ENCODE results near the gene PLN.

Gene PLN

DNA sequence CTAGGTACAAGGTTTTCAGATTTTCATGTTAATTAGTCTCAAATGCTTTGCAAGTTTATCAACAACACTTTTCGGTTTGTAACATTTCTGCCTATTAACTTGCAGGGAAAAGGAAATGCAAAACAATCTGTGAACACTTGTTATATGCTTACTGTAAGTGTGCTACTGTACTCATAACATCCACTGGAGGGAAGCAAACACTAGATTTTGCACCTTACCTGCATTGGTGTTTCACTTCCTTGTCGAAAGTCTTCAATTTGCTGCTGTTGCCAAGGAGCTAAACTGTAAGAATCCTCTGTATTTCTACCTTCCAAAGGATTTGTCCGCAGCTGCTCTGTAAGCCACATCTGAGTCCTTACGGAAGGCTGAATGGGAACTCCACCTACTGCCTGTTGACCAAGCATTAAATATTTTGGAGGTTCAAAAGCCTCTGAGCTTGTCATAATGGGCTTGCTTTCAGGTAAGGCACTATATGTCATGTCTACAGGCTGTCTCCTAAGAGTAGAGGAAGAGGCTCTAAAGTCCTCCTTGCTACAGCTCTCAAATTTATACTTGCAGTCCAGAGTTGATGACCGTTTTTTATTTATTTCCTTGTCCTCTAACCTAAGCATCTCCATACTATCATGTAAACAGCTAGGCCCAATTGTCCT, 17.3 kb downstream of the PLN start:
- peak; percentile 98 for FAIRE-seq
- peak; percentile 9 for DNase-seq (ENCODE audit: insufficient read length)
- TF ChIP-seq TAF1 (IDR thresholded peaks at IDR 0.05; ENCODE audit: borderline replicate concordance, low read depth, low read length) (no peak), POLR2A (IDR thresholded peaks at IDR 0.05; ENCODE audit: low read depth, low read length) (no peak), POLR2AphosphoS5 (IDR thresholded peaks at IDR 0.05; ENCODE audit: low read depth, low read length) (no peak)

DNA sequence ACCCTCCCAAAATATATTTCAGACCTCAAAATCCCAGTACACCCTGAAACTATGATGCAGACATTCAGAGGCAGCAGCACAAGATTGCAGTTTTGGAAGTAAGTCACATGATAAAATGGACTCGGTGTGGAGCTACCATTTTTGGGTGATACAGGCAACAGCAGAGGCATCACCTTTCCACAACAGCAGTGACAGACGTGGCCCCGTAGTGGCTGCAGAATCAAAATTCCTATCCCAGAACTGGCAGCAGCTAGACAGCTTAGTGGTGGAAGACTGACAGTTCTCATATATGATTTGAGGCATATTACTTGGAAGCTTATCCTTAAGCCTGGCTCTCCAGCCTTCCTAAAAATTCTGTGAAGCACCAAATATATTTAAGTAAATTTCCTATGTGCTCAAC, 19.9 kb downstream of the PLN start:
- DNase-seq (ENCODE audit: insufficient read length) = no peak
- TF ChIP-seq TAF1 (IDR thresholded peaks at IDR 0.05; ENCODE audit: borderline replicate concordance, low read depth, low read length) (no peak), POLR2A (IDR thresholded peaks at IDR 0.05; ENCODE audit: low read depth, low read length) (no peak), POLR2AphosphoS5 (IDR thresholded peaks at IDR 0.05; ENCODE audit: low read depth, low read length) (no peak)
- no peak for FAIRE-seq

DNA sequence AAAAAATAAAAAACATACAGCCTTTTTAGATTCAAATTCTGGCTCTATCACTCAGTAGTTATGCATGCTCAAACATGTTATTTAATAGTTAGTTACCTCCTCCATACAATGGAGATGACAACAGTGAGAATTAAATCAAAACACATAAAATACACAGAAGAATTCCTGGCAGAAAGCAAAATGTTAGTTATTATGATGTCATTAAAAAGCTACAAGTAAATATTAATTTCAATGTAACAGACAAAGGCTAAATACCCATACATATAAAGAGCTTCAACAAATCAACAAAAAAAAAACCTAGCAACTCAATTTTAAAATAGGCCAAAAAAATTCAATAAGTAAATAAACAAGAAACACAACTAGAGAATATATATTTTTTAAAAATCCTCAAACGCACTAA, 21.4 kb downstream of the PLN start:
- DNase-seq (ENCODE audit: insufficient read length) (no peak), FAIRE-seq (no peak)
- TF ChIP-seq POLR2A (IDR thresholded peaks at IDR 0.05; ENCODE audit: low read depth, low read length) = no peak
- TF ChIP-seq POLR2AphosphoS5 (IDR thresholded peaks at IDR 0.05; ENCODE audit: low read depth, low read length) = no peak
- TF ChIP-seq TAF1 (IDR thresholded peaks at IDR 0.05; ENCODE audit: borderline replicate concordance, low read depth, low read length) = no peak

DNA sequence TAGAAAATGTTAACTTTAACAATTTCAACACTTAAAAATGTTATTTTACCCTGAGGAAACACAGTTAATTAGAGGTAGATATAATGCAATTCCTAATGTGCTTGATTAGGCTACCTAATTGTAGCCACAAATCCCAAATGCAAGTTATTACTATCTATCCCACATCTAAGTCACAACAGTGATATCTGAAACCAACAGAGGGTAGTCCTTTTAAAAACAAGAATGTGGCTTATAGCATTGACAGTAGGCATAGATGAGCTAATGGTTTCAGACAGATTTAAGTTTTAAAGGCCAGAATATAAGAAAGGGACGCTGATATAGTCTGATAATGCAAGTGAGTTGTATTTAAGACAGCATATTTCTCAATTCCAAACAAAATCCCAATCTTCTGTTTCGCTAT, 23.0 kb downstream of the PLN start:
- DNase-seq (ENCODE audit: insufficient read length) = no peak
- TF ChIP-seq TAF1 (IDR thresholded peaks at IDR 0.05; ENCODE audit: borderline replicate concordance, low read depth, low read length) = no peak
- TF ChIP-seq POLR2A (IDR thresholded peaks at IDR 0.05; ENCODE audit: low read depth, low read length) = no peak
- no peak for TF ChIP-seq POLR2AphosphoS5 (IDR thresholded peaks at IDR 0.05; ENCODE audit: low read depth, low read length)
- peak; percentile 33 for FAIRE-seq

DNA sequence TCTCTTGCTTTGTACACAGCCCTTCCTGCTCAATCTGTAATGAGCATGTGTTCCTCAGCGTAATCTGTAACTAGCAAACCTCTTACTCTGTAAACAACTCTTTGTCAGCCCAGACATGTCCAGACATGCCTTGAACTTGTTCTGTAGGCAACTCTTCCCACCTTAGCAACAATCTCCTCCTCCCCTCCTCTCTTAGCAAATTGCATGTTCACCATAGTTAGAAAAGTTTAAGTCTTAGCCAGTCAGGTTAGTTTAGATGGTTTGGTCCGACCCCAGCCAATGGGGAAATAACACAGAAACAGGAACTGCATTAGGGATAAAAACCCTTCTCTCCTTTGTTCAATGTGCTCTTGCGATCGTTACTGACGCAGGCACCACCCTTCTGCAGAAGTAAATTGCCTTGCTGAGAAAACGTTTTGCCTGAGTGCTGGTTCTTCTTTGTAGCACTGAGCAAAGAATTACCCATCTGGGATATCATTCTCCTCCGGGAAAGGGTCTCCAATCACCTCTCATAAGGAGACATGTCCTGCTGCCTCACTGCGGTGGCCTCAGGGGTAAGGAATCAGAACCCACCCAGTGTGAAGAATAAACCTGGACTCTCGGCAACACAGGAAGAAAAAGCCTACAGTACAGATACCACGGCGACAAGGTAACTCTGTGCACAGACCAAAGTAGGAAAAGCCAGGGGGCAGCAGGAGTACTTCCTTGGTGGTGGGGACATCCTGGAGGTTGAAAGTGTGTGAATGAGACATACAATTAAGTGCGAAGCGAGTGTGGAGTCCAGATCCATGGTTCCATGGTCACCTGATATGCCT, 26.2 kb downstream of the PLN start:
- no peak for DNase-seq (ENCODE audit: insufficient read length)
- TF ChIP-seq POLR2AphosphoS5 (IDR thresholded peaks at IDR 0.05; ENCODE audit: low read depth, low read length) (no peak), POLR2A (IDR thresholded peaks at IDR 0.05; ENCODE audit: low read depth, low read length) (no peak)
- peak; percentile 9 for FAIRE-seq

DNA sequence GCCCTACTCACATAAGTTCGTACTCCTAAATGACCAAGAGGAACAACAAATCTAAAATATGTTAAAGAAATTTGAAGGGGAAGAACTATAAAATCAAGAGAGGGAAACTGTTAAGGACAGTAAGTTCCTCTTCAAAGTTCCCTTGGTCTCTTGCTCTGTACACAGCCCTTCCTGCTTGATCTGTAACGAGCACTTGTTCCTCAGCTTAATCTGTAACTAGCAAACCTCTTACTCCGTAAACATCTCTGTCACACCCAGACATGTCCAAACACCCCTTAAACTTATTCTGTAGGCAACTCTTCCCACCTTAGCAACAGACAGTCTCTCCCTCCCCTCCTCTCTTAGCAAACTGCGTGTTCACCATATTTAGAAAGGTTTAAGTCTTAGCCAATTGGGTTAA, 29.9 kb downstream of the PLN start:
- TF ChIP-seq POLR2AphosphoS5 (IDR thresholded peaks at IDR 0.05; ENCODE audit: low read depth, low read length) (no peak), POLR2A (IDR thresholded peaks at IDR 0.05; ENCODE audit: low read depth, low read length) (no peak), TAF1 (IDR thresholded peaks at IDR 0.05; ENCODE audit: borderline replicate concordance, low read depth, low read length) (no peak)
- no peak for DNase-seq (ENCODE audit: insufficient read length)
- FAIRE-seq = no peak

DNA sequence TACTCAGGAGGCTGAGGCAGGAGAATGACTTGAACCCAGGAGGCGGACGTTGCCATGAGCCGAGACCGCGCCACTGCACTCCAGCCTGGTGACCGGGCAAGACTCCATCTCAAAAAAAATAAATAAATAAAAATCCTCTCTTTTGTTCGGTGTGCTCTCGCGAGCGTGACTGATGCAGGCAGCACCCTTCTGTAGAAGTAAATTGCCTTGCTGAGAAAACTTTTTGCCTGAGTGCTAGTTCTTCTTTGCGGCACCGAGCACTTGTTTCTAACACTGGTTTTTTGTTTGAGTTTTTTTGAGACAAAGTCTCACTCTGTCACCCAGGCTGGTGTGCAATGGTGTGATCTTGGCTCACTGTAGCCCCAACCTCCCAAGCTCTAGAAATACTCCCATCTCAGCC, 30.5 kb downstream of the PLN start:
- DNase-seq (ENCODE audit: insufficient read length) (no peak), FAIRE-seq (no peak)
- no peak for TF ChIP-seq POLR2AphosphoS5 (IDR thresholded peaks at IDR 0.05; ENCODE audit: low read depth, low read length)
- no peak for TF ChIP-seq POLR2A (IDR thresholded peaks at IDR 0.05; ENCODE audit: low read depth, low read length)
- no peak for TF ChIP-seq TAF1 (IDR thresholded peaks at IDR 0.05; ENCODE audit: borderline replicate concordance, low read depth, low read length)

DNA sequence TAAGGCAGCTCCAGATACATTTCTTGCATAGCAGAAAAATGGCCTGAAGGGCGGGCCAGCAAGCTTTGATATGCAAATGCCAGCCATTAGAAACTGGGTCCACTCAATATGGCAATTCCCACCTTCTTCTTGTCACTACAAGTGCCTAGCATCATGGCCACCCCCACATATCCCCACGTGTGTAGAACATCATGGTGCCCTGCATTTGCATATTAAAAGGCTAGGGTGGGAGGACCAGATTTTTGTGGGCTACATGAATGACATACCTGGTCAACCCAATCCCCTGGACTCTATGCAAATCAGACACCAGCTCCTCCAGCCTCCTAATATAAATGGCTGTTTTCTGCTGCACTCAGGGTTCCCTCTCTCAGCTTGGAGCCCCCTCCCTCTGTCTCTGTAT, 31.7 kb downstream of the PLN start:
- FAIRE-seq = no peak
- TF ChIP-seq TAF1 (IDR thresholded peaks at IDR 0.05; ENCODE audit: borderline replicate concordance, low read depth, low read length) (no peak), POLR2A (IDR thresholded peaks at IDR 0.05; ENCODE audit: low read depth, low read length) (no peak), POLR2AphosphoS5 (IDR thresholded peaks at IDR 0.05; ENCODE audit: low read depth, low read length) (no peak)
- DNase-seq (ENCODE audit: insufficient read length) = no peak

DNA sequence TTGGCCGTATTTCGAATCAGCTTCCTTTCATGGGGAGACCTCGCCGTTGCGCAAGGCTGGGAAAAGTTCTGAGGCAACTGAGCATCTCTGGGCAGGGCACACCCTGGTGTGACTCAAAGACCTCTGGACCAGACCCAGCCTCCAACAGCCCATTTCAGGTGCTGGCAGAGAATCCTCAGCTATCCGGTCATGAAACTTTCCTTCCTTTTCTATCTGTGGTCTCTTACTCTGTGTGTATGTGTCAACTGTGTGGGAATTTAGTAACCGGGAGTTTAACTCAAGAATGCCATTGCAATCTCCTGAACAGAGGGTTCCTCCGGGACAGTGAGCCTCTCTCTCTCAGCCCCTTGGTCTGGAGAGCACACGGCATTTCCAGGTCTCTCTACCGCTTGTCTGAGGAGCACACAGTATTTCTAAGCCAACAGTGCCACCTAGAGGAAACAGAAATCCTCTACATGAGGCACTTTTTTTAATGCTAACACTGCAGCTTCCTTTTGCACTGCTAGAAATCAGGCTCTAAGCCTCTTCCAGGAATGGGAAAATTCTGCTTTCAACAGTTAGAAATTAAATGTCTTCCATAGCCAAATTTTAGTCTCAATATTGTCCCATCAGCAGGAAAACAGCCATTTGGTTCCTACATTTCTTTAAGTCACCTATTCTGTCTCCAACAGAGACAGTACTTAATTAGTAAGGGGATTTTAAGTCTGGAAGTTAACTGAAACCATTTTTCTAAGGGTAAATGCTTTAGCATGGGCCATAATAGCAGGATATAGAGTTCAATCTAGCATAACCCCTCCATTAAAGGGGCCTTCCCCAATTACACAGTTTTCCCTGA, 32.7 kb downstream of the PLN start:
- DNase-seq (ENCODE audit: insufficient read length) = peak; percentile 7
- no peak for FAIRE-seq
- TF ChIP-seq POLR2AphosphoS5 (IDR thresholded peaks at IDR 0.05; ENCODE audit: low read depth, low read length) = no peak
- no peak for TF ChIP-seq POLR2A (IDR thresholded peaks at IDR 0.05; ENCODE audit: low read depth, low read length)

DNA sequence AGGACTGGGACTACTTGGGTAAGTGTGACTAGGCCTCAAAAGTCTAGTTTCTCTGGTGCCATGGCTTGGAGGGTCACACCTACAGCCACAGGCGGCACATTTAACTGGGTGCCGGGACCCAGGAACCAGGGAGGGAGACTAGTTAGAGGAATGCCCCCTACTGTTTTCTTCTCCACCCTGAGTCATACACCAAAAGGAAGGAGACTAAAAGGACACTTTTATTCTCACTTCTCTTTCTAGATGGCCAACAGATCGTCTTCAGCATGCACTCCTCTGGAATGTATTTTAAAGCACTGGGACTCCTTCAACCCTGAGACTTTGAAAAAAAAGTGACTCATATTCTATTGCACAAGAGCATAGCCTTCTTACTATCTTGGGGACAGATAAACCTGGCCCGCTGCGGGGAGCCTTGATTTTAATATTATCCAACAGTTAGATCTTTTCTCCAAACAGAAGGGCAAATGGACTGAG, 33.4 kb downstream of the PLN start:
- FAIRE-seq = no peak
- TF ChIP-seq POLR2A (IDR thresholded peaks at IDR 0.05; ENCODE audit: low read depth, low read length) (no peak), POLR2AphosphoS5 (IDR thresholded peaks at IDR 0.05; ENCODE audit: low read depth, low read length) (no peak), TAF1 (IDR thresholded peaks at IDR 0.05; ENCODE audit: borderline replicate concordance, low read depth, low read length) (no peak)
- DNase-seq (ENCODE audit: insufficient read length) = no peak

DNA sequence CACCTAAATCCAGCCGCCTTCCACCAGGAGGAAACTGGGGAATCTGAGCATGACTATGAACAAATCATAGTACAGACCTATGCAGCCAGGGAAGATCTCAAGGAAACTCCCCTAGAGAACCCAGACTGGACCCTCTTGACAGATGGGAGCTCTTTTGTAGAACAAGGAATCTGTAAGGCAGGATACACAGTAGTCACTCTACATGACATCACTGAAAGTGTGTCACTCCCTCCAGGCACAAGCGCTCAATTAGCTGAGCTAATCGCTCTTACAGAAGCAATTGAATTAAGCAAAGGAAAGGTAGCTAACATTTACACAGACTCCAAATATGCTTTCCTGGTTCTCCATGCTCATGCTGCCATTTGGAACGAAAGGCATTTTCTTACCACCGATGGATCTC, 36.8 kb downstream of the PLN start:
- DNase-seq (ENCODE audit: insufficient read length) (no peak), FAIRE-seq (no peak)
- no peak for TF ChIP-seq POLR2AphosphoS5 (IDR thresholded peaks at IDR 0.05; ENCODE audit: low read depth, low read length)
- no peak for TF ChIP-seq POLR2A (IDR thresholded peaks at IDR 0.05; ENCODE audit: low read depth, low read length)
- no peak for TF ChIP-seq TAF1 (IDR thresholded peaks at IDR 0.05; ENCODE audit: borderline replicate concordance, low read depth, low read length)
